ENCODE measurements around the gene C19orf85. TPM values are rescaled to one million over a fixed set of nuclear protein-coding genes. Genes with fewer than 3 reads are reported as not detected.

Gene C19orf85
- total and polyA plus RNA-seq, 3 experiments from 2014 or later, result not detected

GRCh38 chr19:55493052-55493644, 28.6 kb upstream of the C19orf85 start:
- peaks cover 5 to 12% of the 10 kb centered on the region in 2 donors for H3K27me3 Mint-ChIP-seq
- Histone ChIP-seq H3K27ac (ENCODE audit: low read depth, low read length) (no peak overlapping the region), H3K4me3 (ENCODE audit: low read length) (no peak overlapping the region), H3K36me3 (ENCODE audit: insufficient read depth, low read length) (no peaks in the 10 kb centered on the region), H3K27me3 (ENCODE audit: insufficient read depth, low read length, poor library complexity, severe bottlenecking) (no peaks in the 10 kb centered on the region), H3K9me3 (ENCODE audit: low read length) (no peaks in the 10 kb centered on the region), H3K4me1 (ENCODE audit: insufficient read depth, low read length) (no peaks in the 10 kb centered on the region)
- POLR2A ChIA-PET, result no interaction called here
- H3K9me3 Mint-ChIP-seq, result no peaks in the 10 kb centered on the region
- CTCF ChIA-PET, result interaction anchor here (1.2 to 1.7 kb wide), 2 partner anchors 11 to 26 kb away, joined by 4 read pairs; no protein-coding TSS in a partner anchor
- DNase-seq, result no peak
- no peak overlapping the region for H3K4me3 Mint-ChIP-seq
- H3K4me1 Mint-ChIP-seq, result no peaks in the 10 kb centered on the region
- no peak overlapping the region for H3K27ac Mint-ChIP-seq
- no peaks in the 10 kb centered on the region for H3K36me3 Mint-ChIP-seq

DNA sequence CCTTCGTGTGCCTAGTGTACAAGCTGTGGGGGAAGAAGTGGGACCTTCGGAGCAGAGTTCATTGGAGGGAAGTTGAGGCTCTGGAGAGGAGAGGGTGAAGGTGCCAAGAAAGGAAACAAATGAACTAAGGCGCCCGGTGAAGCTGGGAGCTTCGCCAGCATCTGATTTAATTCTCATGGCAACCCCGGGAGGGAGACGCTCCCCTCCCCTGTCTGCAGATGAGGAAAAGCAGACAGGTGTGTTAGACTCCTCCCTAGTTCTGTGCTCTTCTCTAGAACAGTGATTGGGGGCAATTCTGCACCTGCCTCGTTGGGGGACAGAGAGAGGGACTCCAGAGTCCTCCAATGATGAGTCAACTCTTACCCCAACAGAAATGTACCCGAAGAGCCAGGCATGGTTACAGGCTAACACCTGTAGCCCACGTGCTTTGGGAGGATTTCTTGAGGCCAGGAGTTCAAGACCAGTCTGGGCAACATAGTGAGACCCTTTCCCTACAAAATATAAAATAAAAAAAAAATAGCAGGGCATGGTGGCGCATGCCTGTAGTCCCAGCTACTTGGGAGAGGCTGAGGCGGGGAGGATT, 27.9 kb upstream of the C19orf85 start:
- ChIA-PET POLR2A (interaction anchor here (0.5 kb wide), 1 partner anchor 15 kb away, joined by 7 read pairs; no protein-coding TSS in a partner anchor), CTCF (interaction anchor here (1.2 to 1.7 kb wide), 2 partner anchors 11 to 25 kb away, joined by 4 read pairs; no protein-coding TSS in a partner anchor)
- Mint-ChIP-seq H3K4me3 (no peak overlapping the region), H3K9me3 (no peaks in the 10 kb centered on the region), H3K36me3 (no peaks in the 10 kb centered on the region), H3K4me1 (peaks cover 0 to 3% (median 0%) of the 10 kb centered on the region in 3 donors), H3K27ac (no peak overlapping the region), H3K27me3 (peaks cover 5 to 12% of the 10 kb centered on the region in 2 donors)
- Histone ChIP-seq H3K27ac (ENCODE audit: low read depth, low read length) (no peak overlapping the region), H3K27me3 (ENCODE audit: insufficient read depth, low read length, poor library complexity, severe bottlenecking) (no peaks in the 10 kb centered on the region), H3K4me1 (ENCODE audit: insufficient read depth, low read length) (no peaks in the 10 kb centered on the region), H3K9me3 (ENCODE audit: low read length) (no peaks in the 10 kb centered on the region), H3K36me3 (ENCODE audit: insufficient read depth, low read length) (no peaks in the 10 kb centered on the region), H3K4me3 (ENCODE audit: low read length) (no peak overlapping the region)
- DNase-seq, result no peak

DNA sequence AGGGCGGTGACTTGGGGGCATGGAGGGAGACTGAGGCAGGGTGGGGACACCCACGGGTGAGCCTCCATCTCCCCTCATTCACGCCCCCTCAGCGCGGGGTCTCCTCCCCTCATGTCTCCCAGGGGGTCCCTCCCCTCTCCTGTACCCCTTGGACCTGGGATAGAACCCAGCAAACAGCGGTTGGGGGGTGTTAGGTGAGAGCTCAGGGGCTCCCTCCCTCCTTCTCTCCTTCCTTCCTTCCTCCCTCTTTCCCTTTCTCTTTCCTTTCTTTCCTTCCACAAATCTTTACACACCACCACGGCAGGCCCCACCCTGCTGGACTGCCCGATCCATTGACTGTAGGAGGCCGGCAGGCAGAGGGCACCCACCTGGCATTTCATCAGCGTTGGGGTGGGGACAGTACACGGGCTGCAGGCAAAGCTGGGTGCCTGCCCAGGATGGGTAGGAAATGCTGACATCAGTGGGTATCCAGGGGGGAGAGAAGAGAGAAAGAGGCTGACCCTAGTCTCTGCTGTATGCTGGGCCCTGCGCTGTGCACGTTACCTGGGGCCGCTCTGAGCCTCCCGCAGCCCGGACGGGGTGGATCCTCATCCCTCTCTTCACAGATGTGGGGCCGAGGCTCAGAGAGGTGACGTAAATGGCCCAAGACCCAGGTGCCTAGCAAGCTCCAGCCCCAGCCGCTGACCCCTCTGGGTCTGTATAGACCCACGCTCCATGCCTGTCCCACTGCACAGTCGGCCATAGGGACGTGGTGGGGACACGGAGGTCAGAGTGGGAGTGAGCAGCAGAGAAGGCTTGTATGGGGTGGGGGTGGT, 27.2 kb upstream of the C19orf85 start:
- Mint-ChIP-seq H3K4me3 (no peak overlapping the region), H3K9me3 (no peaks in the 10 kb centered on the region), H3K4me1 (peaks cover 0 to 9% (median 0%) of the 10 kb centered on the region in 3 donors), H3K27ac (peak overlapping the region in 1 of 8 donors; percentile 56), H3K27me3 (peaks cover 5 to 12% of the 10 kb centered on the region in 2 donors), H3K36me3 (no peaks in the 10 kb centered on the region)
- Histone ChIP-seq H3K36me3 (ENCODE audit: insufficient read depth, low read length) (no peaks in the 10 kb centered on the region), H3K9me3 (ENCODE audit: low read length) (no peaks in the 10 kb centered on the region), H3K27me3 (ENCODE audit: insufficient read depth, low read length, poor library complexity, severe bottlenecking) (no peaks in the 10 kb centered on the region), H3K4me1 (ENCODE audit: insufficient read depth, low read length) (no peaks in the 10 kb centered on the region), H3K27ac (ENCODE audit: low read depth, low read length) (no peak overlapping the region), H3K4me3 (ENCODE audit: low read length) (no peak overlapping the region)
- ChIA-PET CTCF (interaction anchor here (1.5 kb wide), 1 partner anchor 12 kb away, joined by 5 read pairs; no protein-coding TSS in a partner anchor), POLR2A (interaction anchor here (0.5 kb wide), 1 partner anchor 15 kb away, joined by 7 read pairs; no protein-coding TSS in a partner anchor)
- no peak for DNase-seq

- peaks cover 3 to 14% (median 5%) of the 10 kb centered on the region in 3 donors for H3K4me1 Mint-ChIP-seq
- H3K27me3 Mint-ChIP-seq, result peaks cover 3 to 12% of the 10 kb centered on the region in 2 donors
- H3K9me3 Mint-ChIP-seq, result no peaks in the 10 kb centered on the region
- no peaks in the 10 kb centered on the region for H3K4me1 ChIP-seq (ENCODE audit: insufficient read depth, low read length)
- H3K27me3 ChIP-seq (ENCODE audit: insufficient read depth, low read length, poor library complexity, severe bottlenecking), result no peaks in the 10 kb centered on the region
- no peak overlapping the region for H3K4me3 Mint-ChIP-seq
- H3K36me3 Mint-ChIP-seq, result peaks cover 0 to 1% (median 0%) of the 10 kb centered on the region in 3 donors
- no peak overlapping the region for H3K27ac ChIP-seq (ENCODE audit: low read depth, low read length)
- no peaks in the 10 kb centered on the region for H3K36me3 ChIP-seq (ENCODE audit: insufficient read depth, low read length)
- POLR2A ChIA-PET, result no interaction called here
- no peak overlapping the region for H3K4me3 ChIP-seq (ENCODE audit: low read length)
- H3K9me3 ChIP-seq (ENCODE audit: low read length), result no peaks in the 10 kb centered on the region
- DNase-seq, result no peak
- no peak overlapping the region for H3K27ac Mint-ChIP-seq
- CTCF ChIA-PET, result interaction anchor here (1.5 kb wide), 1 partner anchor 13 kb away, joined by 5 read pairs; no protein-coding TSS in a partner anchor
Observed at GRCh38 chr19:55490478-55491432, 26.2 kb upstream of the C19orf85 start.

- DNase-seq, result no peak
- Mint-ChIP-seq H3K4me1 (peaks cover 5 to 20% (median 7%) of the 10 kb centered on the region in 3 donors), H3K9me3 (no peaks in the 10 kb centered on the region), H3K4me3 (no peak overlapping the region), H3K27me3 (peaks cover 3 to 12% of the 10 kb centered on the region in 2 donors), H3K36me3 (peaks cover 0 to 1% (median 0%) of the 10 kb centered on the region in 3 donors), H3K27ac (no peak overlapping the region)
- Histone ChIP-seq H3K36me3 (ENCODE audit: insufficient read depth, low read length) (no peaks in the 10 kb centered on the region), H3K9me3 (ENCODE audit: low read length) (no peaks in the 10 kb centered on the region), H3K27me3 (ENCODE audit: insufficient read depth, low read length, poor library complexity, severe bottlenecking) (no peaks in the 10 kb centered on the region), H3K4me3 (ENCODE audit: low read length) (no peak overlapping the region), H3K4me1 (ENCODE audit: insufficient read depth, low read length) (no peaks in the 10 kb centered on the region), H3K27ac (ENCODE audit: low read depth, low read length) (no peak overlapping the region)
- ChIA-PET CTCF (interaction anchor here (0.7 kb wide), 1 partner anchor 14 kb away, joined by 3 read pairs; no protein-coding TSS in a partner anchor), POLR2A (no interaction called here)
Observed at GRCh38 chr19:55489711-55490477, 25.3 kb upstream of the C19orf85 start.

DNA sequence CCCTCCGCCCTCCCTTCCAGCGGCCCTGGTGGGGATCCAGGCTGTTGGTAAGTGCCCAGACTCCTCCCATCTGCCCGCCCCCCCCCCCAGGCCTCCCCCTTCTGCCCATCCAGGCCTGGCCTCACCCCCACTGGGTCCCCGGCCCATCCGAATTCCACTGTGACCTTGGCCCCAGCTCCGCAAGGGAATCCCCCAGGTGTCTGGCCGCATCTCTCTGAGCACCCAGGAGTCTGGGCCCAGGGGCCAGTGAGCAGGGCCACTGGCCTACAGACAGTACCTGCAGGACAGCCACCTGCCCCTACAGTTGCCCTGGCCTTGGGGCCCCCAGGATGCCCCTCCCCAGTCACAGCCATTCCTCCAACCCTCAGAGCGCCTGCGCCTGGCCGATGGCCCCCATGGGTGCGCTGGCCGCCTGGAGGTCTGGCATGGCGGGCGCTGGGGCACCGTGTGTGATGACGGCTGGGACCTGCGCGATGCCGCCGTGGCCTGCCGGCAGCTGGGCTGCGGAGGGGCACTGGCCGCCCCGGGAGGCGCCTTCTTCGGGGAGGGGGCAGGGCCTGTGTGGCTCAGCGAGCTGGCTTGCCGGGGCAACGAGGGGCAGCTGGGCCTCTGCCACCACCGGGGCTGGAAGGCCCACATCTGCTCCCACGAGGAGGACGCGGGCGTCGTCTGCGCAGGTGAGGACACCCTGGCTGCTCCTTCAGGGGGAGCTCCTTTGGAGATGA, 24.6 kb upstream of the C19orf85 start:
- peaks cover 5 to 26% (median 9%) of the 10 kb centered on the region in 3 donors for H3K4me1 Mint-ChIP-seq
- no peak for DNase-seq
- no peaks in the 10 kb centered on the region for H3K9me3 Mint-ChIP-seq
- no peak overlapping the region for H3K27ac ChIP-seq (ENCODE audit: low read depth, low read length)
- no peaks in the 10 kb centered on the region for H3K36me3 ChIP-seq (ENCODE audit: insufficient read depth, low read length)
- peaks cover 6% of the 10 kb centered on the region for H3K4me1 ChIP-seq (ENCODE audit: insufficient read depth, low read length)
- H3K4me3 Mint-ChIP-seq, result no peak overlapping the region
- H3K9me3 ChIP-seq (ENCODE audit: low read length), result no peaks in the 10 kb centered on the region
- peaks cover 0 to 1% (median 0%) of the 10 kb centered on the region in 3 donors for H3K36me3 Mint-ChIP-seq
- CTCF ChIA-PET, result interaction anchor here (0.7 to 6.4 kb wide), 2 partner anchors 15 kb away, joined by 3 to 34 read pairs; no protein-coding TSS in a partner anchor
- peaks cover 2 to 12% of the 10 kb centered on the region in 2 donors for H3K27me3 Mint-ChIP-seq
- POLR2A ChIA-PET, result no interaction called here
- no peaks in the 10 kb centered on the region for H3K27me3 ChIP-seq (ENCODE audit: insufficient read depth, low read length, poor library complexity, severe bottlenecking)
- H3K27ac Mint-ChIP-seq, result no peak overlapping the region
- no peak overlapping the region for H3K4me3 ChIP-seq (ENCODE audit: low read length)
